ENCODE measurements around the gene LRBA.

The LRBA gene

DNA sequence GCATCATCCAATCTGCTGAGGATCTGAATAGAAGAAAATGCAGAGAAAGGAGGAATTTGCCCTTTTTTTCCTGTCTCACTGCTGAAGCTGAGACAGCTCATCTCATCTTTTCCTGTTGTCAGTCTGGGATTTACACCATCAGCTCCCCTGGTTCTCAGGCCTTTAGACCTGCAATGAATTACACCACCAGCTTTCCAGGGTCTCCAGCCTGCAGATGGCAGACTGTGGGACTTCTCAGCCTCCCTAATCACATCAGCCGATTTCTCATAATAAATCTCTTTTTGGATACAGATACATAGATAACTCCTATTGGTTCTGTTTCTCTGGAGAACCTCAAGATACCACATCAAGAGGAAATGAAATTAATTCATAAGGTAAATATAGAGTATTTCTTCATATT, 567.7 kb downstream of the LRBA start:
- no peak for TF ChIP-seq EZH2phosphoT487 (IDR thresholded peaks at IDR 0.05; ENCODE audit: borderline replicate concordance, low read length)
- TF ChIP-seq, protein P1, sequence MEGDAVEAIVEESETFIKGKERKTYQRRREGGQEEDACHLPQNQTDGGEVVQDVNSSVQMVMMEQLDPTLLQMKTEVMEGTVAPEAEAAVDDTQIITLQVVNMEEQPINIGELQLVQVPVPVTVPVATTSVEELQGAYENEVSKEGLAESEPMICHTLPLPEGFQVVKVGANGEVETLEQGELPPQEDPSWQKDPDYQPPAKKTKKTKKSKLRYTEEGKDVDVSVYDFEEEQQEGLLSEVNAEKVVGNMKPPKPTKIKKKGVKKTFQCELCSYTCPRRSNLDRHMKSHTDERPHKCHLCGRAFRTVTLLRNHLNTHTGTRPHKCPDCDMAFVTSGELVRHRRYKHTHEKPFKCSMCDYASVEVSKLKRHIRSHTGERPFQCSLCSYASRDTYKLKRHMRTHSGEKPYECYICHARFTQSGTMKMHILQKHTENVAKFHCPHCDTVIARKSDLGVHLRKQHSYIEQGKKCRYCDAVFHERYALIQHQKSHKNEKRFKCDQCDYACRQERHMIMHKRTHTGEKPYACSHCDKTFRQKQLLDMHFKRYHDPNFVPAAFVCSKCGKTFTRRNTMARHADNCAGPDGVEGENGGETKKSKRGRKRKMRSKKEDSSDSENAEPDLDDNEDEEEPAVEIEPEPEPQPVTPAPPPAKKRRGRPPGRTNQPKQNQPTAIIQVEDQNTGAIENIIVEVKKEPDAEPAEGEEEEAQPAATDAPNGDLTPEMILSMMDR (IDR thresholded peaks at IDR 0.05; ENCODE audit: low read depth, low read length, poor library complexity, severe bottlenecking): no peak
- Histone ChIP-seq H3K9me2 (replicated peaks; ENCODE audit: control insufficient read depth, low read length) (no peaks in the 10 kb centered on the region), H4K20me1 (ENCODE audit: control insufficient read depth, insufficient read depth, low read depth, low read length) (no peaks in the 10 kb centered on the region), H3K4me1 (ENCODE audit: control insufficient read depth, low read length) (no peaks in the 10 kb centered on the region), H3K9me3 (ENCODE audit: control insufficient read depth, insufficient read depth, low read length) (no peaks in the 10 kb centered on the region), H3K4me2 (ENCODE audit: low read length) (no peak overlapping the region), H3K27me3 (ENCODE audit: control insufficient read depth, low read length) (no peaks in the 10 kb centered on the region), H3K4me3 (ENCODE audit: low read length) (no peak overlapping the region), H3F3A (ENCODE audit: control insufficient read depth, insufficient read depth) (no peaks in the 10 kb centered on the region), H3K36me3 (ENCODE audit: control insufficient read depth, low read length) (no peaks in the 10 kb centered on the region), H3K79me2 (ENCODE audit: control insufficient read depth, low read length) (no peaks in the 10 kb centered on the region), H3K27ac (ENCODE audit: low read depth, low read length) (no peak overlapping the region)

DNA sequence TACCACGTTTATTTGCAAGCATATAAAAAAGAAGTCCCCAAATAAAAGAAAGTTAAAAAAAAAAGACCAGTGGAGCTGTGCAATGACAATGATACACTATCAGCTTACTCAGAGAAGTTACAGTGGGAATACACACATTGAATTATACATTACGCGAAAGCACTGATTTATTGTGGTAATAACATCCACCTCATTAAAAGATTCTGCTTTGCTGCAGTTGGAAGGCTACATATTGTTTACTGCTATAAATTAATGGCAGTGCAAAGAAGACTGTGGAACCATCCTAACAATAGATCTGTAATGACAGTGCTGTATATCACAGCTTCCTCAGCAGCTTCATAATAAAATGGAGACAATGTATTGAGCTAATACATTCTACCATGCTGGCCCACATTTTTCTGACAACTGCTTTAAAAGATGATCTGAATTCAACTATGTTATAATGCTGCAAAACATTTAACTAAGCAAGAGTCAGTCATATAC, 575.6 kb downstream of the LRBA start:
- H3K27ac ChIP-seq (ENCODE audit: low read depth, low read length): no peak overlapping the region
- TF ChIP-seq, protein P1 (IDR thresholded peaks at IDR 0.05; ENCODE audit: low read depth, low read length, poor library complexity, severe bottlenecking): no peak
- no peak for TF ChIP-seq EZH2phosphoT487 (IDR thresholded peaks at IDR 0.05; ENCODE audit: borderline replicate concordance, low read length)

DNA sequence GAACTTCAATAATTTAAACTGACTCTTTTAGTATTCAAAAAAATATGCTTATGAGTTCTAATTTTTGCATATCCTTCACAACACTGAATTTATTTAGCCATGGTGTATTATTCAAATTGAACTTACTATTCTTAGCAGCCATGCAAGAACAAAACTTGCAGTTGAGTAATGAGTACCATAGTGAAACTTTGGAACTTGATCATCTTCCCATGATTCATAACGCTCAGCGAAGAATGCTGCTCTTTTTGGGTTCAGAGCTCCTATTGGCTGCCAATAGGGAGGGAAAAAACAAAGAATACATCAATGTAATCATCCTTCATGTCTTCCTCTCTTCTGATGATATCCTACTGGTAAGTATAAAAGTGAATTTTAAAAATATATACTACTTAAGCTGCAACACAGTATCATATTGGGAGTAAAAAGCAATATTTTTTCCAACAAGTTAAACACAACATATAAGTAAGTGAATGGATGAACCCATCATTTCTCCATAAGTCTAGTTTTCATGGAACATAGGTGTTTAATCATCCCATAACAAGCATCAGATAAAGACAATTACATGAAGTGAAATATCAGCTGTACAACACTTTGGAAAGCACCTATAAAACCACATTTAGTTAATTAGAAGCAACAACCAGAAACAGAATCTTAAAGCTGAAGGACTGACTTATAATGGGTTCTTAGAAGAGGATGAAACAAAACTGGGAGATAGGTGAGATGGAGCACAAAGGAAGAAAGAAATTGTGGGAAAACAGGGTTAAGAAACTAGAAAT, 578.3 kb downstream of the LRBA start:
- Histone ChIP-seq H3F3A (ENCODE audit: control insufficient read depth, insufficient read depth) (no peaks in the 10 kb centered on the region), H3K9me3 (ENCODE audit: control insufficient read depth, insufficient read depth, low read length) (no peaks in the 10 kb centered on the region), H3K4me2 (ENCODE audit: low read length) (no peak overlapping the region), H3K4me3 (ENCODE audit: low read length) (no peak overlapping the region), H3K9me2 (replicated peaks; ENCODE audit: control insufficient read depth, low read length) (no peaks in the 10 kb centered on the region), H3K27ac (ENCODE audit: low read depth, low read length) (no peak overlapping the region), H3K4me1 (ENCODE audit: control insufficient read depth, low read length) (no peaks in the 10 kb centered on the region), H3K79me2 (ENCODE audit: control insufficient read depth, low read length) (no peaks in the 10 kb centered on the region), H4K20me1 (ENCODE audit: control insufficient read depth, insufficient read depth, low read depth, low read length) (no peaks in the 10 kb centered on the region), H3K27me3 (ENCODE audit: control insufficient read depth, low read length) (no peaks in the 10 kb centered on the region), H3K36me3 (ENCODE audit: control insufficient read depth, low read length) (no peaks in the 10 kb centered on the region)
- TF ChIP-seq, protein P1 (IDR thresholded peaks at IDR 0.05; ENCODE audit: low read depth, low read length, poor library complexity, severe bottlenecking): no peak
- no peak for TF ChIP-seq EZH2phosphoT487 (IDR thresholded peaks at IDR 0.05; ENCODE audit: borderline replicate concordance, low read length)

More for the DNA sequence above, 575.6 kb downstream of the LRBA start:
- H3K27me3 ChIP-seq (ENCODE audit: control insufficient read depth, low read length): no peaks in the 10 kb centered on the region
- no peaks in the 10 kb centered on the region for H4K20me1 ChIP-seq (ENCODE audit: control insufficient read depth, insufficient read depth, low read depth, low read length)
- no peaks in the 10 kb centered on the region for H3K4me1 ChIP-seq (ENCODE audit: control insufficient read depth, low read length)
- no peaks in the 10 kb centered on the region for H3K79me2 ChIP-seq (ENCODE audit: control insufficient read depth, low read length)
- no peaks in the 10 kb centered on the region for H3K9me2 ChIP-seq (replicated peaks; ENCODE audit: control insufficient read depth, low read length)
- no peaks in the 10 kb centered on the region for H3K36me3 ChIP-seq (ENCODE audit: control insufficient read depth, low read length)
- H3F3A ChIP-seq (ENCODE audit: control insufficient read depth, insufficient read depth): no peaks in the 10 kb centered on the region
- H3K9me3 ChIP-seq (ENCODE audit: control insufficient read depth, insufficient read depth, low read length): no peaks in the 10 kb centered on the region
- no peak overlapping the region for H3K4me2 ChIP-seq (ENCODE audit: low read length)
- H3K4me3 ChIP-seq (ENCODE audit: low read length): no peak overlapping the region
